GM18907 (cell line): ENCODE measurements around the gene HOXD12.

Experiments
- ATAC-seq: cut with Tn5 transposase; IDR thresholded peaks from one replicate; pipeline ENCODE4 v1.9.1; 2021; ENCODE audit warnings: mild to moderate bottlenecking, moderate library complexity; ENCODE audit not compliant: unreplicated experiment

HOXD12 gene, protein sequence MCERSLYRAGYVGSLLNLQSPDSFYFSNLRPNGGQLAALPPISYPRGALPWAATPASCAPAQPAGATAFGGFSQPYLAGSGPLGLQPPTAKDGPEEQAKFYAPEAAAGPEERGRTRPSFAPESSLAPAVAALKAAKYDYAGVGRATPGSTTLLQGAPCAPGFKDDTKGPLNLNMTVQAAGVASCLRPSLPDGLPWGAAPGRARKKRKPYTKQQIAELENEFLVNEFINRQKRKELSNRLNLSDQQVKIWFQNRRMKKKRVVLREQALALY

DNA sequence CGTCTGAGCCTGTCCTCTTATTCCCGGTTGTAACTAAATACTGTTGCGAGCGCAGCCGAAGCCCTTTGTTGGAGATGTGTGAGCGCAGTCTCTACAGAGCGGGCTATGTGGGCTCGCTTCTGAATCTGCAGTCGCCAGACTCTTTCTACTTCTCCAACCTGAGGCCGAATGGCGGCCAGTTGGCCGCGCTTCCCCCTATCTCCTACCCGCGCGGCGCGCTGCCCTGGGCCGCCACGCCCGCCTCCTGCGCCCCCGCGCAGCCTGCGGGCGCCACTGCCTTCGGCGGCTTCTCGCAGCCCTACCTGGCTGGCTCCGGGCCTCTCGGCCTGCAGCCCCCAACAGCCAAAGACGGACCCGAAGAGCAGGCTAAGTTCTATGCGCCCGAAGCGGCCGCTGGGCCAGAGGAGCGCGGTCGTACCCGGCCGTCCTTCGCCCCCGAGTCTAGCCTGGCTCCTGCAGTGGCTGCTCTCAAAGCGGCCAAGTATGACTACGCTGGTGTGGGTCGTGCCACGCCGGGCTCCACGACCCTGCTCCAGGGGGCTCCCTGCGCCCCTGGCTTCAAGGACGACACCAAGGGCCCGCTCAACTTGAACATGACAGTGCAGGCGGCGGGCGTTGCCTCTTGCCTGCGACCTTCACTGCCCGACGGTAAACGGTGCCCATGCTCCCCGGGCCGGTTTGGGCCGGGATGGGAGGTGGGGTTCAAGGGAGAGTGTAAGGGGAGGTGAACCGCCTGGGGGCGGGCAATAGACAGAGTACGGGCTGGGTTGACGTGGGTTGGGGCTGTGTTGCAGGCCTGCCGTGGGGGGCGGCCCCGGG, at the start of gene HOXD12:
TSS of gene HOXD12 (plus strand) at position 68 of the 819 bp plus-strand sequence. CDS start at position 75, 7 bp downstream.
- no peak for ATAC-seq

- no peak for ATAC-seq
Measured at GRCh38 chr2:176056406-176056805, 43.2 kb upstream of the HOXD12 start.

DNA sequence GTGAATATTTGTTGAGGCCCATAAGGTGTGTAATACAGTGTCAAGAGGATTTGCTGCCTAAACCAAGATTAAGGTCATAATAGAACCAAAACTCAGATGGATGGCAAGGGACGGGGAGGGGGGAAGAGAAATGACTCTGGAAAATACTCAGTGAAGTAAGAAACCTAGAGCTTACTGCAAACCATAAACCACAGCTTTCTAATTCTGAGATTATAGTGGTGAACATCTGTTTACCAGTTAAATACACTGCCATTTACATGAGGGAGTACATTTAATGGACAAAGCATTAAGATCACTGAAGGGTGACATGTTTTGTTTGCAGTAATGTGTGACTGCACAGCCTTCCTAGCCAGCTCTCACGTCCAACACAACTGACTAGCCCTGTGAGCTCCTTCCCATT, 35.6 kb upstream of the HOXD12 start:
- no peak for ATAC-seq

DNA sequence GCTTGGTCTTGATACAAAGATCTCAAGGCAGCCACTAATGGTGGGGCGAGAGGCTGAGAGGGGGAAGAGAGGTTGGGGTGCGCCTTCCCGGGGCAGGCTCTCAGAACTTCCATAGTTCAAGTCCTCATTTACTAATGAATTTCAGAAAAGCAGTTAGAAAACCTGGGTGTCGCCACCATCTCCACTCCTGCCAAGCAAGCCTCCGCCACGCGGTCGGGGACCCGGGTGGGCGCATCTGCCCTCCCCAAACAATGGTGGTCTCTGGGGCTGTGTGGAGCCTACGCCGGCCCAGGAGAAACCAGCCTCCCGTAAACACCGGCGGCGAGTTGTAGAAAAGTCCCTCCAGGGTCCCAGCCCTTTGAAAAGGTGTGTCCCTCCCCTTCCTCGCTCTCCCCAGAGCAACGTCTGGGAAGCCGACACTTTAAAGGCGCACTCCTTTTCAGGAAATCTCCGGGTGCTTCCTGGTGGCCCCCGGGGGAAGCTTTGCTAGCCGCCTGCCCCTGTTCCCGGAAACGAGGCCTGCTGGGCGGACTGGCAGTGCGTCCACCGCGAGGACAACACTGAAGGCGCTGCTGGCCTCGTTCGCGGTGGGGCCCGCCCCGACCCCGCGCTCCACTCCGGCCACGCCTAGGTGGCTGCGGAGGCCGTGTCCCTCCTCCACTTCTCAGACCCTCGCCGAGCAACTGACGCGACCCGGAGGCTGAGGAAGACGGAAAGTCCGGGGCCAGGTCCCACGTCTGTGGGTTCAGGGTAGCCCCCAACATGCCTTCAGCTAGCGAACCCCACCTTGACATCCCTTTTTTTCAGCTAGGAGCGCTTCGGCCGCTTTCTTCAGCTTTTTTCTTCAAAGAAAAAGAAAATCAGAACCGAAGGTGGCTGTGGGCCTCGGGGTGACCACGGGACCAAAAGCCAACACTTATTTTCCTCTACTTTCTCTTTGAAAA, 32.7 kb upstream of the HOXD12 start:
- ATAC-seq: no peak

DNA sequence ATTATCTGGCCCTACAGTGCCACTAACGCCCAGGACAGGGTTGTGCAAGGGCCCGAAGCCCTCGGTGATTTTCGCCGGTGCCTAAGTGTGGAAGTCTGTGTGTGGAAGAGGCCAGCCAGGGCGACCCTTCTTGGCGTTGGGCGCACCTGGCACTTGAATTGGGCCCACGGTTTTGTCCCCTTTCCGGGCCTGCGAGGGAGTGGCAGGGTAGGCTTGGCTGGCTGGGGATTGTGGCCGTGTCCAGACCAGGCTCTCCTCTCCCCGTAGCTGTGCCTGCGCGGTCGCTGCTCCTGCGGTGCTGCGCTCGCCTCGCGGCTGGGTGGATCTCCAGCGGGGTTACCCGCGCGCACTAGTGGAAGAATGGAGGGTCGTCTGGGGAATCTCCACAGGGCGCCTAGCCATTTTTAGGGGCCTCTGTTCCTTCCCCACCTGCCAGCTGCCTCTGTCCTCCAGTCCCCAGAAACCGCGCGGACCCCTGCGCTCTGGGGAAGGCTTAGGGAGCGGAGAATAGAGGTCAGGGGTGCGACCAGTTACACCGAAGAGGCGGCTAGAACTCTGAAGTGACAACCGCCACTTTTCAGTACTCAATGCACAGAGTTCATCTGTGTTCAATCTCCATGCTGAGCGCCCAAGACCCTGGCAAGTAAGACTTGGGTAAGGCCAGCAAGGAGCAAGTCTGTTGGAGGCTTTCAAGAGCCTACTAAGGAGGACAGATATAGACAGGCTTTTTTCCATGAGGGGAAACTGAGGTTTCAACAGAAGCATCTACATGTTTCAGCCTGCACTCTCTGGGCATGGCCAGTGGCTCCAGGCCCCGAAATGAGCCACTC, 31.8 kb upstream of the HOXD12 start:
- ATAC-seq: no peak

DNA sequence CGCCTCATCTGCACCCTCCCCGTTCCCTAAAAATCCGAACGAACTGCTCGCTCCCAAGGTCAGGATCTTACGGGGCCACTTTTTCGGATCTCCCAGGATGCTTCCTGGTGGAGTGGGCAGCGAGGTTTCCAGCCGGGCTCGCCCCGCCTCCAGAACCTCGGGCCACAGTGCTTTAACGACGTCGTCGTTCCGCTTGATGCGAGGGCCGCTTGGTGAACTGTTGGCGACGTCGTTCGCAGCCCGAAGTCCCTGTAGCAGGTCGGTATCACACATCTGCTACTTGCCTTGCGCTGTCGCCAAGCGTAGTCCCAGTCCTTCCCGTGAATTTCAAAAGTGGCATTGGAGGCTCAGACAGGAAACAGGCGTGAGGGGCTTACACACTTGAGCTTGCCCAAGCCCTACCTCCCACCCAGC, 31.2 kb upstream of the HOXD12 start:
- no peak for ATAC-seq

GRCh38 chr2:176071330-176072291, 28.0 kb upstream of the HOXD12 start:
- ATAC-seq: no peak

- no peak for ATAC-seq
Measured at GRCh38 chr2:176072292-176072669, 27.3 kb upstream of the HOXD12 start.

DNA sequence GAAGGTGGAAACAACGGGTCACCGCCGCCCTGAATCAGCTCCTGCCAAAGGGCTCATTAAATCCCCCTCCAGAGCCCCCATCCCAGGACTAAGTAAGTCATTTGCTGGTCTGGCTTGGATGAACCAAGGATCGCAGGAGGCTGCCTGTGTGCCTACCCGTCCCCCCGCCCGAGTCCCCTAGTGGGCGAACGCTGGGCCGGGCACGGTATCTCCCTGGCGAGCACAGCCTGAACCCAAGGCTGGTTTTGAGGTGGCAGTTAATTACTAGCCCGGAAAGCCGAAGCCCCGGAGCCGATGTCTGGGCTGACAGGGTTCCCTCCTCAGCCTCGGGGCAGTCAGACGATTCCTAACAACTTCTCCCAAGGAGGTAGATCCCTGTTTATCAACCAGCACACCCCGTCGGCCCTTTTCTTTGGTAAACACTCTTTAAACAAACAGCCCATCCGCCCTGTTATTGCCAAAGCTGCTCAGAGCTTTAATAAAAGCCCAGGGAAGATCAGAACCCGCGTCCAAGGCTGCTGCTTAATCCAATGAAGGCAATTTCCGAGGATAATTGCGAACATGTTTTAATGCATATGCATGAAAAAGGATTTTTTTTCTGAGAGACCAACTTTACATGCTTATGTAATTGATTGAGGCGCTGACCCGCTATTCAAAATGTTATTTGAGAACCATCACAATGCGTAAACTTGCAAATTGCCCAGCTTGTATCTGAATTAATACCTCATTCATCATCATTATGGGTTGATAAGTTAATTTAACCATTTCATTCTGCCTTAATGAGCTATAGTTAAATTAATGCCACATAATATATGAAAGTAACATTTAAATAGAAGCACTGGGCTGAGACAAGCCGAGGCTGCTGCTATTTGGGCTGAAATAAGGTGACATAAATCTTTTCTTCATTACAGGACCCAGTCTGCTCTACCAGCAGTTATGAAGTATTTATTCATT, 26.4 kb upstream of the HOXD12 start:
- no peak for ATAC-seq

DNA sequence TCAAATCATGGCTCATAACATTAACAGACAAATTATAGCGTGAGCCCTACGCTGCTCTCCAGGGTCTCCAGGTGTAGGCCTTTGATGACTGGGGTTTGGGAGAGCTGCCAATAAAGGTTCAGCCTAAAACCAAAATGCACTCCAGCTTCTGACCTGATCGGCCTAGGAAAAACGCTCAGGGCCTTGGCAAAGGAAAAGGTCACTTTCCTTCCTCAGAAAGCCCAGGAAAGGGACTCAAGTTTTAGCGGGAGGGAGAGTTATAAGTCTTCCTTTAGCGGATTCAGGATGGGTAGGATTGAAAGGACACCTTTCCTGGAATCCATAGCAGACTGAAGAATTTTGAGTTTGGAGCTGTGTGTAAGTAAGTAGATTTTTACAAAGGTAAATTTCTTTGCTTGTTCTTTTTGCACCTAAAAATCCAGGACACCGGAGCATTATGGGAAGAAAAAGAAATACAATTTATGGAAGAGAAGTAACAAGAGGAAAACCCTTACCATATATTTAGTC, 24.6 kb upstream of the HOXD12 start:
- no peak for ATAC-seq

- no peak for ATAC-seq
Measured at GRCh38 chr2:176075481-176075880, 24.1 kb upstream of the HOXD12 start.

GRCh38 chr2:176076063-176076462, 23.5 kb upstream of the HOXD12 start:
- no peak for ATAC-seq

DNA sequence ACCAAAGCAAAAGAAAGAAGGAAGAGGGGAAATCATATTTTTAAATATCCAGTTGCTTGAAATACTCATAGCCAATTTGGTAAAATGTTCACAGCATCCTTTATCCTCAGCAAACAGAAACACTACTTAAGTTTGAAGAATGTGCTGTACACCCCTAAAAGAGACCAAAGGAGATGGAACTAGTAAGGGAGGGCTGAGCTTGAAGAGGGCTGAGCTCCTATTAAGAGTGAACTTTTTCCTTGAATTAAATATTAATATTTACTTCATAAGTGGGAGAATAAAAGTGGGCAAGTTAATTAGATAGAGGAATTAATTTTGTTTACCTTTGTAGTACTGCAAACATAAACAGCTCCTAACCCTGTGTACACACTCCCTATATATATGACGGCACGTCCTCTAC, 22.8 kb upstream of the HOXD12 start:
- ATAC-seq: no peak

DNA sequence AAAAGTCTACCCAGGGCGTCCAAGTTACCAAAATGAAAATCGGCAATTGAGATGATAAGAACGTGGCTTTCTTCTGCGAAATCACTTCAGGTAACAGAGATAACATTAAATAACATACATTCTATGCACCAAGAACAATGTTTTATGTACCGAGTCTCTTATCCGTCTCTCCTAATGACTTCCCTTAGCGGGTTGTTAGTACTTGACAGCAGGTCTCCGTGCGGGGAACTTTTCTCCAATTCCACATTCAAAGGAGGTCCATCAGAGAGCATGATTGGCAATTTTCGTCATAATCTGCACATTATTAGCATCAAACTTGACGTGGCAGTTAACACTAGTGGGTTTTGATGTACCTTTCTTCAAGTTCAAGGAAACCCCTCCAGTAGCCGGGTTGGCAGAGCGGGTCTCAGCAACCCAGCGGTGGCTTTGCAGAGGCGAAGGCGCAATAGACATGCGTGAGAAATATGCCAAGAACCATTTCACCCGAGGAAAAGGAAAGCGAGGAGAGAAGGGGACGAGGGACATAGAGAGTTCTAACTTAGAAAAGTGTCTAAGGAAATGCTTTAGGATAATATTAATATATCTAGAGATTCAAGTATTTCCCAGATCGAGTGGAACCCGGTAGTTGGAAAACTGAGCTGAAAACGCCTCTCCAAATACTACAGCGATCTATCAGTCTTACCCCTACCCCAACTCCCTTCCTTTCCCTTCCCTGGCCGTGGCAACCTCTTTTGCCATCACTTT, 20.9 kb upstream of the HOXD12 start:
- ATAC-seq: no peak

GRCh38 chr2:176079285-176079830, 20.2 kb upstream of the HOXD12 start:
- ATAC-seq: no peak

- no peak for ATAC-seq
Measured at GRCh38 chr2:176079831-176080539, 19.6 kb upstream of the HOXD12 start.
